Suprapubic skin (tissue), 3 donors: Measurements from ENCODE around the gene LMLN.

Experiments used
- EP300 ChIP-seq: sonication (generic); formaldehyde crosslinking; IDR thresholded peaks from one replicate; pipeline ENCODE4 v1.6.1; 2017; ENCODE audit warnings: antibody characterized with exemption
- POLR2A ChIP-seq, 2 donors: fragments of 450-650 bp; IDR thresholded peaks; one replicate each; pipeline ENCODE4 v1.6.1; 2017; ENCODE audit warnings: antibody characterized with exemption in 2 of 2, mild to moderate bottlenecking in 2 of 2, moderate library complexity in 2 of 2
- TF ChIP-seq, protein P1 (sequence below), 2 donors: fragments of 200-600 bp in 1 of 2; fragments of 450-650 bp in 1 of 2; sonication (generic) in 1 of 2; IDR thresholded peaks; one replicate each; pipeline ENCODE4 v1.5.1; 2016 to 2019; ENCODE audit warnings: antibody characterized with exemption in 2 of 2, mild to moderate bottlenecking in 1 of 2, moderate library complexity in 1 of 2

DNA sequence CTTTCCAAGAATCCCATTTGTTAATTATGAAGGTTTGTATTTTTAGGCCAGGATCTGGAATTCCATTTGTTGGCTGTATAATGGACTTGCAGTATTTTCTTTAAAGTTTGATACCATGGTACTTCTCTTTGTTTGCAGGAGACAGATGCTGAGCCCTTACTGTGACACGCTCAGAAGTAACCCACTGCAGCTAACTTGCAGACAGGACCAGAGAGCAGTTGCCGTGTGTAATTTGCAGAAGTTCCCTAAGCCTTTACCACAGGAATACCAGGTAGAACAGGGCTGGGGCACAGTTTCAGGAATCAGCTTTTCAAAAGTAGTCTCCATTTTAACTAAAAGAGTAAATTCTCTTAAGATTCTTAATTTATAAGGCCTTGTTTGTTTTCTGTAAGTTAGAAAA is 59.1 kb downstream of the LMLN start:
- TF ChIP-seq EP300, result no peak
- TF ChIP-seq, protein P1, sequence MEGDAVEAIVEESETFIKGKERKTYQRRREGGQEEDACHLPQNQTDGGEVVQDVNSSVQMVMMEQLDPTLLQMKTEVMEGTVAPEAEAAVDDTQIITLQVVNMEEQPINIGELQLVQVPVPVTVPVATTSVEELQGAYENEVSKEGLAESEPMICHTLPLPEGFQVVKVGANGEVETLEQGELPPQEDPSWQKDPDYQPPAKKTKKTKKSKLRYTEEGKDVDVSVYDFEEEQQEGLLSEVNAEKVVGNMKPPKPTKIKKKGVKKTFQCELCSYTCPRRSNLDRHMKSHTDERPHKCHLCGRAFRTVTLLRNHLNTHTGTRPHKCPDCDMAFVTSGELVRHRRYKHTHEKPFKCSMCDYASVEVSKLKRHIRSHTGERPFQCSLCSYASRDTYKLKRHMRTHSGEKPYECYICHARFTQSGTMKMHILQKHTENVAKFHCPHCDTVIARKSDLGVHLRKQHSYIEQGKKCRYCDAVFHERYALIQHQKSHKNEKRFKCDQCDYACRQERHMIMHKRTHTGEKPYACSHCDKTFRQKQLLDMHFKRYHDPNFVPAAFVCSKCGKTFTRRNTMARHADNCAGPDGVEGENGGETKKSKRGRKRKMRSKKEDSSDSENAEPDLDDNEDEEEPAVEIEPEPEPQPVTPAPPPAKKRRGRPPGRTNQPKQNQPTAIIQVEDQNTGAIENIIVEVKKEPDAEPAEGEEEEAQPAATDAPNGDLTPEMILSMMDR (IDR thresholded peaks at IDR 0.05), result no peak
- TF ChIP-seq POLR2A (IDR thresholded peaks at IDR 0.05), result no peak
